Smooth muscle cell (in vitro differentiated cells): ENCODE measurements around the gene TBC1D22B. TPM values are rescaled to one million over a fixed set of nuclear protein-coding genes. Genes with fewer than 3 reads are reported as not detected.

Experiments used
- DNase-seq: peaks from one replicate; lab custom pipeline; 2025; ENCODE audit not compliant: unreplicated experiment; lab: John Stamatoyannopoulos, UW
- H2AFZ ChIP-seq: fragments of 200-600 bp; sonication (generic); 2 replicates; pipeline ENCODE4 v1.6.0; 2016; ENCODE audit warnings: antibody characterized with exemption, low read depth, mild to moderate bottlenecking
- H3F3A ChIP-seq: fragments of 200-600 bp; sonication (generic); 2 replicates; pipeline ENCODE4 v1.6.0; 2017; ENCODE audit warnings: antibody characterized with exemption, low read depth
- H3K27ac ChIP-seq: fragments of 200-600 bp; sonication (generic); 2 replicates; pipeline ENCODE4 v1.5.1; 2016; ENCODE audit warnings: low read depth, mild to moderate bottlenecking
- H3K27me3 ChIP-seq: fragments of 200-600 bp; sonication (generic); 2 replicates; pipeline ENCODE4 v1.6.1; 2016; ENCODE audit warnings: low read depth, mild to moderate bottlenecking
- H3K36me3 ChIP-seq: fragments of 200-600 bp; sonication (generic); 2 replicates; pipeline ENCODE4 v1.5.1; 2016; ENCODE audit warnings: low read depth
- H3K4me1 ChIP-seq: fragments of 200-600 bp; sonication (generic); 2 replicates; pipeline ENCODE4 v1.5.1; 2016; ENCODE audit warnings: low read depth
- H3K4me2 ChIP-seq: fragments of 200-600 bp; sonication (generic); 2 replicates; pipeline ENCODE4 v1.6.0; 2016; ENCODE audit warnings: mild to moderate bottlenecking
- H3K4me3 ChIP-seq: fragments of 200-600 bp; sonication (generic); 2 replicates; pipeline ENCODE4 v1.5.1; 2016; ENCODE audit warnings: mild to moderate bottlenecking
- H3K79me2 ChIP-seq: fragments of 200-600 bp; sonication (generic); 2 replicates; pipeline ENCODE4 v1.6.0; 2016; ENCODE audit warnings: low read depth, mild to moderate bottlenecking
- H3K9ac ChIP-seq: fragments of 200-600 bp; sonication (generic); 2 replicates; pipeline ENCODE4 v1.6.0; 2016; ENCODE audit warnings: low read depth
- H3K9me3 ChIP-seq: fragments of 200-600 bp; sonication (generic); replicated peaks from 2 replicates; pipeline ENCODE4 v1.5.1; 2016; ENCODE audit warnings: low read depth
- H4K20me1 ChIP-seq: fragments of 200-600 bp; sonication (generic); 2 replicates; pipeline ENCODE4 v1.6.0; 2016; ENCODE audit warnings: low read depth
- CTCF ChIP-seq: fragments of 200-600 bp; sonication (generic); IDR thresholded peaks from 2 replicates; pipeline ENCODE4 v1.5.1; 2017; ENCODE audit warnings: borderline replicate concordance, mild to moderate bottlenecking, antibody characterized with exemption; ENCODE audit not compliant: insufficient read depth, poor library complexity, severe bottlenecking
- WGBS: methylation state at CpG from one replicate; pipeline ENCODE4 v1.1.7; 2016; ENCODE audit warnings: low lambda C conversion rate; 5-methylcytosine and 5-hydroxymethylcytosine counted together
- polyA plus RNA-seq: library from polyadenylated mRNA; unstranded; fragments of >200 nt; fragmentation: Nextera tagmentation; extraction: Ambion mirVana; gene quantifications from 2 replicates; pipeline ENCODE4 v1.2.1, GENCODE V29; 2016
- total RNA-seq: library from RNA; depleted of rRNA; stranded (reverse); fragments of >200 nt; gene quantifications from 2 replicates; pipeline ENCODE4 v1.2.3, GENCODE V29; 2014

TBC1D22B gene
- total and polyA plus RNA-seq, 2 experiments from 2014 or later = 5.6 to 7.2 TPM

GRCh38 chr6:37357860-37358259 lies 100.3 kb downstream of the TBC1D22B start:
- Histone ChIP-seq H3K4me2 (no peak overlapping the region), H4K20me1 (peaks cover 37% of the 10 kb centered on the region), H2AFZ (no peak overlapping the region), H3K4me3 (no peak overlapping the region), H3K9ac (no peak overlapping the region), H3K27ac (no peak overlapping the region), H3K79me2 (peaks cover 44% of the 10 kb centered on the region), H3K9me3 (no peaks in the 10 kb centered on the region), H3K27me3 (no peaks in the 10 kb centered on the region), H3K36me3 (peaks cover 2% of the 10 kb centered on the region), H3F3A (no peaks in the 10 kb centered on the region), H3K4me1 (peaks cover 10% of the 10 kb centered on the region)
- 71% methylated on average over 2 of the region's 2 CpGs for WGBS
- DNase-seq = no peak
- TF ChIP-seq CTCF = no peak

GRCh38 chr6:37359039-37359438 lies 101.5 kb downstream of the TBC1D22B start:
- TF ChIP-seq CTCF = no peak
- no peak overlapping the region for H2AFZ ChIP-seq
- no peaks in the 10 kb centered on the region for H3F3A ChIP-seq
- peaks cover 44% of the 10 kb centered on the region for H3K79me2 ChIP-seq
- peaks cover 7% of the 10 kb centered on the region for H3K4me1 ChIP-seq
- no peak overlapping the region for H3K27ac ChIP-seq
- no peak for DNase-seq
- WGBS = 92% methylated on average over 3 of the region's 3 CpGs
- no peak overlapping the region for H3K9ac ChIP-seq
- H4K20me1 ChIP-seq = peaks cover 37% of the 10 kb centered on the region
- H3K4me2 ChIP-seq = no peak overlapping the region
- H3K36me3 ChIP-seq = peaks cover 2% of the 10 kb centered on the region
- H3K4me3 ChIP-seq = no peak overlapping the region
- H3K9me3 ChIP-seq = no peaks in the 10 kb centered on the region
- H3K27me3 ChIP-seq = no peaks in the 10 kb centered on the region

GRCh38 chr6:37362101-37362828 lies 104.7 kb downstream of the TBC1D22B start:
- Histone ChIP-seq H3K9me3 (no peaks in the 10 kb centered on the region), H2AFZ (no peak overlapping the region), H3K27ac (no peak overlapping the region), H3K4me2 (no peak overlapping the region), H3K36me3 (peaks cover 2% of the 10 kb centered on the region), H4K20me1 (peaks cover 50% of the 10 kb centered on the region), H3F3A (no peaks in the 10 kb centered on the region), H3K4me3 (no peak overlapping the region), H3K27me3 (no peaks in the 10 kb centered on the region), H3K9ac (no peak overlapping the region), H3K79me2 (peaks cover 16% of the 10 kb centered on the region), H3K4me1 (no peaks in the 10 kb centered on the region)
- TF ChIP-seq CTCF = no peak
- WGBS = 95% methylated on average over 2 of the region's 2 CpGs
- no peak for DNase-seq

GRCh38 chr6:37365791-37366190 lies 108.2 kb downstream of the TBC1D22B start:
- Histone ChIP-seq H3K36me3 (peaks cover 2% of the 10 kb centered on the region), H3K4me3 (no peak overlapping the region), H2AFZ (no peak overlapping the region), H4K20me1 (peaks cover 29% of the 10 kb centered on the region), H3F3A (no peaks in the 10 kb centered on the region), H3K4me1 (no peaks in the 10 kb centered on the region), H3K79me2 (no peaks in the 10 kb centered on the region), H3K9me3 (no peaks in the 10 kb centered on the region), H3K27ac (no peak overlapping the region), H3K27me3 (no peaks in the 10 kb centered on the region), H3K4me2 (no peak overlapping the region), H3K9ac (no peak overlapping the region)
- TF ChIP-seq CTCF = peak; percentile 19
- no peak for DNase-seq
- 66% methylated on average over 2 of the region's 2 CpGs for WGBS
